RPMI8226 (cell line): Measurements from ENCODE around the gene CALM3.

Source experiments
- DNase-seq: peaks from one replicate; pipeline ENCODE4 v3.0.0-alpha.2; 2015

CALM3 gene

DNA sequence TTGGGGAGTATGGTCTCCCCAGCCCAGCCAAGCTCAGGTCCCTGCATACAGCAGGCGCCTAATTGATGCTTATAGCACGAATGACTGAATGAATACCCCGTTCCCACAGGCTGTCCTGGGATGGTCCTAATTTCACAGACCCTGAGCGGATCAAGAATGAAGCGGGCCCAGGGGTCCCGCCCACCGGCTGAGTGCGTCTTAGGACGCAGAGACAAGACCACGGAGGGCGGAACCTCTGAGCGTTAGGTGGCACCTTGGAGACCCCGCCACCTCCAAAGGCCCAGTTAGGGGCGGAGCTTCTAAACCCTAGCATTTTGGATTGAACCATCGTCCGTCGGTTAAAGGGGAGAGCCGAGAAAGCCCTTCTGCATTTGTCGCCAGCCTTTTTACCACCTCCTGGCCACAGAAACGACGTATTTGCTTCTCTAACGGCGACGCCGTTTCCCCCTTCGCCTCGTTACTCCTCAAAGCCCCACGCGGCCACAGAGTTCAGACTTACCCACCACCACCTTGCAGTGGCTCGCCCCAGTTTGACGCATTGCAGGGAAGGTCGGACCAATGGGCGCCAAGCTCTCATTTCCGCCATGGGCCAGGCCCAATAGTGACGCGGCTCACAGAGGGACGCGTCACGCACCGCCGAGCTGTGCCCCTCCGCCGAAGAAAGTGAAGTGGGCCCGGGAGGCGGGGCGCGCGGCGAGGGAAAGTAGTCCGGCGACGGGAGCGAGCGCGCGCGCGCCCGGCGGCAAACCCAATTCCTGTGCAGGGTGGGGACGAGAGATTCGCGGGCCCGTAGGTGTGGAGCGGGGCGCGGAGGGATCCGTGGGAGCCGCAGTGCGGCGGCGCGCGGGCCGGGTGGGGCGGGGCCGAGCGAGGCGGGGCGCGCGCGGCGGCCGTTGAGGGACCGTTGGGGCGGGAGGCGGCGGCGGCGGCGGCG lies 479 bp upstream of the CALM3 start:
- peak; percentile 95 for DNase-seq

DNA sequence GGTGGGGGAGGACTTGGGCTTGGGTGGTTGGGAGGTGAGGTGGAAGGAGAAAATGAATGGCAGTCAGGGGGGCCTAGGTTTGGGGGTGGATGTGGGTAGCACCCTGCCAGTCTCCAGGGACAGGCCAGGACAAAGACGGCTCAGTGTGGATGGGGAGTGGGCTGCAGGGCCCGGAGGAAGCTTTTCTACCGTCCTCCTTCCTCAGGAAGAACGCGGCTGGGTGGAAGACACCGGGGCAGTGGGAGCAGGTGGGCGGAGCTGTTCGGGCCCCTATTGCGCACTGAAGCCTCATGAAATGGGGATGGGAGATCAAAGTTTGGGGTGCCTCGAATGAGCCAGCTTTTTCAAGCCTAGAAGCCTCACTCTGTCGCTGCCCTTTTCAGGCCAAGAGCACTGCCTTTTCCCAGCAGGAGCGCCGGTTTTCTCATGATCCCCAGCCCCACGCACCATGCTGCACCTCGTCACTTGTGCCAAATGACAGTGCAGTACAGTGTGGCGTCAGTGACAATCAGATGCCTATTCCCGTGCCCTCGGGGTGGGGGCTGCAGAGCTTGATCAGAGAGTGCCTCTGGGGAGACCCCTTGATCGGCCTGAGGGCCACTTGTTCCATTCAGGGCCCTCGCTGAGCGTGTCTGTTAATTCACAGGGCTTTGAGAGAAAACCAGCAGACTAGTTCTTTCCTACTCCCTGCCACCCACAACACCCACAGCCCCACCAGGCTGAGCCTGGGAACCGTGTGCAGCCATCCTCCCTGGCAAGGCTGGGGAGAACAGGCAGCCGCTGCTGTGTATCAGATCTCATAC lies 1.5 kb downstream of the CALM3 start:
- no peak for DNase-seq

DNA sequence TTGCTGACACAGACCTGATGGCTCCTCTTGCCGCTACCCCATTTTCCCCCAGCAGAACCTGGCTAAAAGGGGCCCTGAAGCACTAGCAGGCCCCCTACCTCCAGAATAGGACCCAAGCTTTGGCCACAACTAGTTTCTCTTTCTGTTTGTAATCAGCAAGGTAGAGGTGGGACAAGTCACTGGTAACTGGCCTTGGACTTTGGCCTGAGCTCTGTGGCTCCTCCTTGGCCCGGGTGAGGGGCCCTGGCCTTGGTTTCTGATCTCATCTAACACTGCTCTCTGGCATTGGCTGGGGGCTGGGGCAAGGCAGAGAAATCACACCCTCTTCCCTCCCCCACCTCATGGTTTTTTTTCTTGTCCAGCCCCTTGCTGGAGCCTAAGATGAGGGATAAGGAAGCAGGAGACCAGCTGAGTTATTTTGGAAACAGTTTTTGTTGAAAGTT lies 2.1 kb downstream of the CALM3 start:
- DNase-seq, result no peak

DNA sequence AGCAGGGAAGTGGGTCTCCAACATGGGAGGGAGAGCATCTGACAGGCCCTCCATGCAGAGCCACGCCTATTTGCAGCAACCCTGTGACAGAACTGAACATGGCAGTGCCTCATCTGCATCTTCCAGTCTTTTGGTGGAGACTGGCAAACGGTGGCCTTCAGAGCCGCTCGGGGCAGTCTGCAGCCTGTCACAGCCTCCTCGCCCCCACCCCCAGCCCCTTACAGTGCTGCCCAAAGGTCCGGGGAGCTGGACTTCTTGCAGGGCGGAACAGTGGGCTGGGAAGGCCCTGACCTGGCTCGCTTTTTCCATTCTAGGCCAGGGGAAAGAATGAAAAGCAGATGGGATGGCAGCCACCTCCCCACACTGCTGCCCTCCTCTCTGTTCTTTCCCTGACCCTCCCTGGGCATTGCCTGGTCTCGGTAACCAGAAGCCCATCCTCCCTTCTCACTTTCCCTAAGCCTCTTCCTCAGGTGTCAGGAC lies 2.7 kb downstream of the CALM3 start:
- no peak for DNase-seq

DNA sequence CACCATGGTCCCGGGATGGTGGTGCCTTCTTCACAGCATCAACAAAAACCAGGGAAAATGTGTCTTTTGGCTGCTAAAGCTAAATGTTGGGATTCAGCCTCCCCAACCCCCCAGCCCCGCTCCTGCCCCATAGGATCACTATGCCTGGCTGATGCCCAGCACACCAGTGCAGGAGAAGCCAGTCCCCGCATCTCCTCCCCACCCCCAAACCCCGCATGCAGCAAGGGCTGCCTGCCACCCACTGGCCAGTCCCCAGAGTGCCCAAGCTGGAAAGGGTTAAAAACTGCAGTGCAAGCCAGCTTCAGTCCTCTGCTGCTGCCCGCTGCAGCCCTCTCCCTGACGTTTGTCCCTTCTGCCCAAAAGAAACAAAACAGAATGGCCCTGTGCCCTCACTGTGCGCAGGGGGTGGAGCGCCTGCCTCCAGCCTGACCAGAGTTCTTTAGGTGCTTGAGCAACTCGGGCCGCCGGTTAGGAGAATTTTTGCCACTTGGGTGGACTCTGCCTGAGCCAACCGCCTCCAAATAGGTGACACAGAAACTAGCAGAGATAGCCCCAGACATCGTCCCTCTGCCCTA lies 3.7 kb downstream of the CALM3 start:
- no peak for DNase-seq

DNA sequence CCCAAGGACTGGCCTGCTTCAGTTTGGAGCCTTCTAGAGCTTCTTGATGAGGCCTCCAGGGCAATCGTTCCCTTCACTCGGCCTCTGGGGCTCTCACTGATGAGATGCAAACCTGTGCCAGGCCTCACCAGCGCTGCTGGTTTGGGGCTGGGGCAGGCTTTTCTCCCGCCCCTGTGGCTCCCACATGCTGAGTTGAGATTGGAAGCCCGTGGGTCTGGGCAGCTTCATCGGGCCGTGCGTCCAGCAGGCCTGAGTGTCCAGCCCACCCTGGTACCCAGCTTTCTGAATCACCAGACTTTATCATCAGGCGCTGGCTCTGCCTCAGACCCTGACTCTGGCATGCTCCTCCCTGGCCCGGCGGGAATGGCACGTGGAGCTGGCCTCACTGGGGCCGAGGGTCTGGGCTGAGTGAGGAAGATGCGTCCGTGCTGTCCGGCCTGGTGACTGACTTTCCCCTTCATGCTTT lies 4.3 kb downstream of the CALM3 start:
- no peak for DNase-seq

DNA sequence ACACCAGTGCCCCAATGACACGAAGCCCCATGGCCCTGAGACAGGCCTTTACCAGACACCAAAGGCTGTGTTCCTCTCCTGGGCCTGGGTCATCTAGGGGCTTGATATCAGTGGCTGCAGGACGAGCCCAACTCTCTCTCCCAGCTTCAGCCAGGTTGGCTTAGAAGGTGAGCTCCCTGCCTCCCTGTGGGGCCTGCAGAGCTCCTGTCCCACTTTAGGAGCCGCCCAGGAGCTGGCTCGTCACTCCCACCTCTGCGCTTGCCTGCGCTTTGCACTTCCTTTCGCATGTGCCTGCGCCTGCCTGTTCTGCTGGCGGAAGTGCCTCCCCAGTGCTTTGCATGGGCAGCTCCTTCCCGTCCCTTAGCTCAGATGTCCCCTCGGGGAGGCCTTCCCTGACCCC lies 4.9 kb downstream of the CALM3 start:
- DNase-seq, result no peak

DNA sequence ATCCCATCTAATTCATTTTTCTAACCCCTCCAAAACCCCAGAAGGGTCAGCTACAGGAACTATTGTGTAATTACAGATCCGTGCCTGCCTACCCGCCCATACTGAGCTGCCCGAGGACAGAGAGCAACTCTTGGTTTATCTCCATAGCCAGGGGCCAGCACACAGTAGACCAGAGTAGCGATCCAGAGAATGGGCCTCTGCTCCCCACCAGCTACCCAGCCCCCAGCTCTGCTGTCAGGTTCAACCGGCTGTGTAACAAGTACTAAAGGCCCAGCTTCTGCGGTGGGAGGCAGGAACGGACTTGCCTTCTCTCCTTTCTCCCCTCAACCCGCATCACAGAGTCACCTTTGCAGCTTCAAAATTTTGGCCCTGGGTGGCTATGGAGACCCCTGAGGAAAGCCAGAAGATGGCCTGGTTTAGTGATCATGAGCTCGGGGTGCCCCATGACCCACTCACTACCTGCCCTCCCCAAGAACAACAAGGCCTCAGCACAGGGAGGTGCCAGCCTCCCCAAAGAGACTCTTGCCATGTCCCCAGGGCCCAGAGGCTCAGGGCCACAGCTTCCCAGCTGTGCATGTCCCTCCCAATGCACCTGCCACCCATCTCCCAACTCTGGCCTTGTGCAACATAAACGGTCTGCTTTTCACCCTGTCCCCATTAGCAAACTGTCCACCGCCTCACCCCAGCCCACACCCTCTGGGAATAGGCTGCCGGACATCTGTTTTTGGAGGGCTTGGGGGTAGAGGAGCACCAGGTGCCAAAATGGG lies 5.7 kb downstream of the CALM3 start:
- DNase-seq, result no peak

DNA sequence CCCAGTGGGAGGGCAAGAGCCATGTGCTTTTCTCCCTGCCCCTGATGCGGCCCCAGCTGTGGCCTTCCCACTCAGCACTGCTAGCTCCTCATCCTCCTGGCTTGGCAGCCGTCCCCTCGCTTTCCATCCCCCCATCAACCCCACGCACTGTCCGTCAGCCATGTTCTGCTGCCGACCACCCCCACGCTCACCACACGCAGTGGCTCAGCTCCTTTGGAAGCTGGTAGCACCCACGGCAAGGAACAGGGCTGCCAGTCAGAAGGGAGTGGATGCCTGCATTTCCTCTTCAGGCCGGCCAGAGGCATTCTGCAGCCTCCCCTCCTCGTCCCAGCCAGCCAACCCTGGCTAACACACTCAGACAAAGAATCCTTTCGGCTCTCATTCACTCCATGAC lies 6.3 kb downstream of the CALM3 start:
- no peak for DNase-seq

DNA sequence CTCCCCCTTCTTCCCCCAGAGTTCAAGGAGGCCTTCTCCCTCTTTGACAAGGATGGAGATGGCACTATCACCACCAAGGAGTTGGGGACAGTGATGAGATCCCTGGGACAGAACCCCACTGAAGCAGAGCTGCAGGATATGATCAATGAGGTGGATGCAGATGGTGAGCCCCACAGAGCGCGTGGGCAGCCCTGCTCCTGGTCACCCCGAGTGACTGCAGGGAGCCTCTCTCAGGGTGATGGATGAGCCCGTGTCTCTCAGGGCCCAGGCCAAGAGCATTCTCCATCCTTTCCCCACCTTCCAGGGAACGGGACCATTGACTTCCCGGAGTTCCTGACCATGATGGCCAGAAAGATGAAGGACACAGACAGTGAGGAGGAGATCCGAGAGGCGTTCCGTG lies 7.0 kb downstream of the CALM3 start:
- no peak for DNase-seq

DNA sequence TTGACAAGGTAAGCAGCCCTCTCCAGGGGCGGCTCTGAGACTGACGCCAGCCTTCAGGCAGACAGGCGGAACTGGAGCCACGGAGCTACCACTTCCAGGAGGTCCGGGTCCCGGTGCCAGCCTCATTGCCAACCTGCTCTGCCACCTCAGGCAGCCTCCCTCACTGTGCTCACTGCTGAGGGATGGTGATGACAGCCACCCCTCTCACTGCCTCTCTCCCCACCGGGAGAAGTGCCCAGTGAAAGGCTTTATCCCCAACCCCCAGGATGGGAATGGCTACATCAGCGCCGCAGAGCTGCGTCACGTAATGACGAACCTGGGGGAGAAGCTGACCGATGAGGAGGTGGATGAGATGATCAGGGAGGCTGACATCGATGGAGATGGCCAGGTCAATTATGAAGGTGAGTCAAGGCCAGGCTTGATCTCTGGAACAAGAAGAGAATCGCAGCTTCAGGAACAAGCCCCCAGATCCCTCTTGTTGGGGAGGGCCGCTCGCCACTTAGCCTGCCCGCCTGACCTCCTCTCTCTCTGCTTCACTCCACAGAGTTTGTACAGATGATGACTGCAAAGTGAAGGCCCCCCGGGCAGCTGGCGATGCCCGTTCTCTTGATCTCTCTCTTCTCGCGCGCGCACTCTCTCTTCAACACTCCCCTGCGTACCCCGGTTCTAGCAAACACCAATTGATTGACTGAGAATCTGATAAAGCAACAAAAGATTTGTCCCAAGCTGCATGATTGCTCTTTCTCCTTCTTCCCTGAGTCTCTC lies 7.6 kb downstream of the CALM3 start:
- DNase-seq, result no peak

DNA sequence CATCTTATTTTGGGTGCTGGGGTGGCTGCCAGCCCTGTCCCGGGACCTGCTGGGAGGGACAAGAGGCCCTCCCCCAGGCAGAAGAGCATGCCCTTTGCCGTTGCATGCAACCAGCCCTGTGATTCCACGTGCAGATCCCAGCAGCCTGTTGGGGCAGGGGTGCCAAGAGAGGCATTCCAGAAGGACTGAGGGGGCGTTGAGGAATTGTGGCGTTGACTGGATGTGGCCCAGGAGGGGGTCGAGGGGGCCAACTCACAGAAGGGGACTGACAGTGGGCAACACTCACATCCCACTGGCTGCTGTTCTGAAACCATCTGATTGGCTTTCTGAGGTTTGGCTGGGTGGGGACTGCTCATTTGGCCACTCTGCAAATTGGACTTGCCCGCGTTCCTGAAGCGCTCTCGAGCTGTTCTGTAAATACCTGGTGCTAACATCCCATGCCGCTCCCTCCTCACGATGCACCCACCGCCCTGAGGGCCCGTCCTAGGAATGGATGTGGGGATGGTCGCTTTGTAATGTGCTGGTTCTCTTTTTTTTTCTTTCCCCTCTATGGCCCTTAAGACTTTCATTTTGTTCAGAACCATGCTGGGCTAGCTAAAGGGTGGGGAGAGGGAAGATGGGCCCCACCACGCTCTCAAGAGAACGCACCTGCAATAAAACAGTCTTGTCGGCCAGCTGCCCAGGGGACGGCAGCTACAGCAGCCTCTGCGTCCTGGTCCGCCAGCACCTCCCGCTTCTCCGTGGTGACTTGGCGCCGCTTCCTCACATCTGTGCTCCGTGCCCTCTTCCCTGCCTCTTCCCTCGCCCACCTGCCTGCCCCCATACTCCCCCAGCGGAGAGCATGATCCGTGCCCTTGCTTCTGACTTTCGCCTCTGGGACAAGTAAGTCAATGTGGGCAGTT lies 8.6 kb downstream of the CALM3 start:
- DNase-seq, result no peak

DNA sequence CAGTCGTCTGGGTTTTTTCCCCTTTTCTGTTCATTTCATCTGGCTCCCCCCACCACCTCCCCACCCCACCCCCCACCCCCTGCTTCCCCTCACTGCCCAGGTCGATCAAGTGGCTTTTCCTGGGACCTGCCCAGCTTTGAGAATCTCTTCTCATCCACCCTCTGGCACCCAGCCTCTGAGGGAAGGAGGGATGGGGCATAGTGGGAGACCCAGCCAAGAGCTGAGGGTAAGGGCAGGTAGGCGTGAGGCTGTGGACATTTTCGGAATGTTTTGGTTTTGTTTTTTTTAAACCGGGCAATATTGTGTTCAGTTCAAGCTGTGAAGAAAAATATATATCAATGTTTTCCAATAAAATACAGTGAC lies 9.3 kb downstream of the CALM3 start:
- no peak for DNase-seq

DNA sequence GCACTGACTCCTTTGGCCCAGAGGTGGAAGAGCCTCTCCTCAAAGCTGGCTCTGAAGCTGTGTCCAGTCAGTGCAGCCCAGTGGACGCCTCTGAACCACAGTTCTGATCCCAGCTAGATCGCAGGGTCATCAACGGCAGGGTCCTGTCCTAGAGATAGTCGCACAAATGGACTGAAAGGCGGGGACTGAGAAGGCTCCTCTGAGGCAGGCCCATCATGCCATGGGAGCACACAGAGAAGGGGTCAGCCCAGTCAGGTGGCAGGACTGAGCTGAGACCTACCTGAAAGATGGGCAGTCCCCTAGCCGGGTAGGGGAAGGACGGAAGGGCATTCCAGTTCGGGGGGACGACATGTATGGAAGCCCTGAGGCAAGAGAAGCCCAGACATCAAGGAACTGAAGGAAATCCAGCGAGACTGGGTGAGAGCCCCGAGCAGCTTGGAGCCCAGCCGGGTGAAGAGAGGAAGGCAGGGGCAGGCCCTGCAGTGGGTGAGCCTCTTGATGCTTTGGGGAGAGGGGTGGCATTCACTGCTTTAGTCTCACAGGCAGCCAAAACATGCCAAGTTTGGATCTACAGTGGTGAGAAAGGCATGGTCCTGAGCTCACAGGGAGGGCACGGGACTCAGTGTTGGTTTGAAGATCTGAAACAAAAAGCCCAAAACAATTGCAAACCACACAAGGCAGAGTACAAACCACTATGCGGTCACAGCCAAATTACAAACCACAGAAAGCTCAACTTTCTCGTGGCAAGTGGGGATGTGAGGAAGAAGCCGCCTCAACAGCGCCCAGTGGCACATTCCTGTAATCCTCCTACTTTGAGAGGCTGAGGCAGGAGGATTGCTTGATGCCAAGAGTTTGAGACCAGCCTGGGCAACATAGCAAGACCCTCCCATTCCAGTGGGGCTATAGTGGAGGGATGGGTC lies 10.0 kb downstream of the CALM3 start:
- peak; percentile 50 for DNase-seq

DNA sequence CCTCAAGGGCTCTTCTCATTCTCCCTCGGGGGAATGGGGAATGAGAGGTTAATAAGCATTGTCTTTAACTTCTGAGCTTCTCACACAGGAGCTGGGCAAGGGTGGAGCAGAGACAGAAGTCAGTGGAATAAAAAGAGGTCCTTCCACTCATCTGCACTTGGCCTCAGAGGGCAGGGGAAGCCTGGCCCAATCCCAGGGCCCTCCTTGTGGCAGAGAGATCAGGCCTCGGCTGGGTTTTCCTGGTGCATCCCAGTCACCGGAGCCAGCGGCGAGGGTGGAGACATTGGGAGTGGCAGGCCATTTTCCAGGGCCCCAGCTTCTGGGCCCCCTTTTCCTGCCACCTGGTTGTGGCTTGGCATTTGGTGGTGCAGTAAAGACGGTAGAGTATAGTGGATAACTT lies 10.6 kb downstream of the CALM3 start:
- no peak for DNase-seq

DNA sequence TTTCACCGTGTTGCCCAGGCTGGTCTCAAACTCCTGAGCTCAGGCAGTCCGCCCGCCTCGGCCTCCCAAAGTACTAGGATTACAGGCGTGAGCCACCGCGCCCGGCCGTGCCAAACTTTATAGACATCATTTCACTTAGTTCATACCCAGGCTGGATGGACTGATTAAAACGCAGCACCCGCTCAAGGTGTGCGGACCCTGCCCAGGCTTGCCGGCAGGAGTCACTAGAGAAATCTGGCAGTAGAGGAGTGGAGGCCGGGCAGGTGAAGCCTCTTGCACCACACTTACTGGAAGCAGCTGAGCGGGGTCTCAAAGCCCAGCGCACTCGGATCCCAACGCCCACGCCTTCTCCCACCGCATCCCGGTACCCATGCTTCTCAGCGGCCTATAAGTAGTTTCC lies 12.4 kb downstream of the CALM3 start:
- DNase-seq, result no peak

DNA sequence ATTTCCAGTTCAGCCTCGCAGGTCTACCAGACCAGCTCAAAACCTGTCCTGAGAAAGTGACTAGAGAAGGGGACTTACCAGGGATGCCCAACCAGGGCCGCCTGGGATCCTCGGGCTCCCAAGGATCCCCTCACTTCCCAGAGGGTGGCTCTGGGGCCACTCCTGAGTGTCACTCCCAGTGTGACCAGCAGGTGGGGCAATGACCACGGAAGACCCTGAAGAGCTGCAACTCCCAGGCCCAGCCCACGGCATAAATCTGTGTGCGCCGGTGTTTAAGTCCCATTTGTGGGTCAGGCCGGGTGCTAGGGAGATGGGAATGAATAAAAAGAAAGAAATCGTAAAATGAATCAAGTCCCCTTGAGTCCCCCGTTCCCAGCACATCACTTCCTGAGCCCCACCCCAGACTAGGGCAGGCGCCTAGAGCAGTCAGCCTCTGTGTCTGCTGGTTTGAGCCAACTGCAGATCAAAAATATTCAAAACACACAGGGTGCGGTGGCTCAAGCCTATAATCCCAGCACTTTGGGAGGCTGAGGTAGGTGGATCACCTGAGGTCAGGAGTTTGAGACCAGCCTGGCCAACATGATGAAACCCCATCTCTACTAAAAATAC lies 13.1 kb downstream of the CALM3 start:
- peak; percentile 61 for DNase-seq

DNA sequence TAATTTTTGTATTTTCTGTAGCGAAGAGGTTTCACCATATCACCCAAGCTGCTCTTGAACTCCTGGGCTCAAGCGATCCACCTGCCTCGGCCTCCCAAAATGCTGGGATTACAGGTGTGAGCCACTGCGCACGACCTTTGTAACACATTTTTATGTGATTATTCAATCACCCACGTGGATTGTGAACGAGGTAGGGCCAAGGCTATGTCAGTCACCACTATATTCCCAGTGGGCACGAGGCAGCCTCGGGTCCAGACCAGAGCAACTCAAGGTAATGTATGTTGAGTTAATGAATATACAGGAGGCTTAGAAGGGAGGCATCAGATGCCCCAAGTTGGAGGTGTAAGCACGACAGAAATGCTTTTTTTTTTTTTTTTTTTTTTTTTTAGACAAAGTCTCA lies 14.8 kb downstream of the CALM3 start:
- DNase-seq, result no peak

DNA sequence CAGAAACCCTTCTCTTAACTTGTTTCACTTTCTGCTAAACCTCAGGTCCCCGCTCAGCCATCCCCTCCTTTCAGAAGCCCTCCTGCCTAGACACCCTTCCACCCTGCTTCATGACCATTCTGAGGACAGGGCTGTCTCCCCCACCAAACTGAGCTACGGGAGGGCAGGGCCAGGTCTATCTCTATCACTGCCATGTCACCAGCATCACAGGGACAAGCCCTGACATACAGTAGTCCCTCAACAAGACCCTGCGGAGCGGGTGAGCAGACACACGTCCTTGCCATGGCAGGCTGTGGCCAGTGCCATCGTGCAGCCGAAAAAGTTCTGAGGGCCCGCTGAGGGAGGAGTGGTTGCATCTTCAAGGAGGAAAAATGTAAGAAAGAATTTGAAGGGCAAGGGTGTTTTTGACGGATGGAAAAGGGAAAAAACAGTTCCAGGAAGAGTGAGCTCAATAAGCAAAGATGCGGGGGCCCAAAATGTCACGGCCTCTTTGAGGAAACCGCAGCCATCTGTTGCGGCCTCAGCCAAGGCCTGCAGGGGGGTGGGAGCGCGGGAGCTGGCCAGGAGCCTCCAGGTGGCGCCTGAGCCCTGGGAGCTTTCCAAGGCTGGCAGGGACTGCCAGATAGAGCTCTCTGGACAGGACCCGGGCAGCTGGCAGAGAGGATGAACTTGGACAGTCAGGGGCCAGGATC lies 15.6 kb downstream of the CALM3 start:
- peak; percentile 71 for DNase-seq
